Heart left ventricle (tissue), 16 donors: ENCODE data around the gene ITGA3. TPM values are rescaled to one million over a fixed set of nuclear protein-coding genes. Genes with fewer than 3 reads are reported as not detected.

Experiments
- ATAC-seq, 4 donors: fragments of 200-7000 bp; cut with Tn5 transposase; one replicate each; pipeline ENCODE4 v1.9.1; 2020 to 2022; ENCODE audit warnings: moderate library complexity in 4 of 4, mild to moderate bottlenecking in 3 of 4, moderate number of reproducible peaks in 1 of 4
- DNase-seq, 5 donors: peaks; one replicate each; pipeline ENCODE4 v3.0.0-alpha.2; 2020
- H3K27ac ChIP-seq, 12 donors: fragments of 200-600 bp; sonication (generic) in 4 of 12; one replicate each; pipeline versions ENCODE4 v1.5.0 to v1.8.0; 2016 to 2022; ENCODE audit warnings: mild to moderate bottlenecking in 2 of 12
- H3K27me3 ChIP-seq, 9 donors: fragments of 200-600 bp; sonication (generic) in 2 of 9; one replicate each; pipeline versions ENCODE4 v1.5.1 to v1.8.0; 2016 to 2022; ENCODE audit warnings: mild to moderate bottlenecking in 3 of 9
- H3K36me3 ChIP-seq, 9 donors: fragments of 200-600 bp; sonication (generic) in 2 of 9; one replicate each; pipeline versions ENCODE4 v1.5.0 to v1.8.0; 2018 to 2022; ENCODE audit warnings: mild to moderate bottlenecking in 2 of 9
- H3K4me1 ChIP-seq, 12 donors: fragments of 200-600 bp; sonication (generic) in 4 of 12; one replicate each; pipeline versions ENCODE4 v1.5.0 to v1.8.0; 2016 to 2022; ENCODE audit warnings: mild to moderate bottlenecking in 3 of 12
- H3K4me3 ChIP-seq, 12 donors: fragments of 200-600 bp; sonication (generic) in 4 of 12; one replicate each; pipeline versions ENCODE4 v1.5.0 to v1.8.0; 2017 to 2022; ENCODE audit warnings: mild to moderate bottlenecking in 9 of 12, moderate library complexity in 4 of 12
- H3K9me3 ChIP-seq, 12 donors: fragments of 200-600 bp; sonication (generic) in 4 of 12; one replicate each; pipeline versions ENCODE4 v1.5.0 to v1.8.0; 2016 to 2022; ENCODE audit warnings: mild to moderate bottlenecking in 1 of 12
- POLR2A ChIP-seq, 2 donors: fragments of 450-650 bp; IDR thresholded peaks; one replicate each; pipeline ENCODE4 v1.6.1; 2017; ENCODE audit warnings: antibody characterized with exemption in 2 of 2, mild to moderate bottlenecking in 2 of 2, moderate library complexity in 2 of 2
- WGBS, 4 donors: extraction: QIAGEN DNeasy Blood & Tissue Kit in 2 of 4; methylation state at CpG; one replicate each; pipeline versions ENCODE4 v1.1.5 to v1.1.7; 2013 to 2018; 5-methylcytosine and 5-hydroxymethylcytosine counted together
- intact Hi-C, 10 donors: fragments of 100-400 bp; cut with DNase I; formaldehyde crosslinking; loops; one replicate each; pipeline versions ENCODE4 v1.11.1 to v1.14.2; 2022
- long read RNA-seq, 3 donors: library from polyadenylated mRNA; unstranded; transcript quantifications; one replicate each; pipeline ENCODE4 v2.0.0, GENCODE V29; 2020 to 2021
- polyA plus RNA-seq, 2 donors: library from polyadenylated mRNA; stranded (reverse); fragments of 200-250 nt; gene quantifications; one replicate each; pipeline ENCODE4 v1.2.3, GENCODE V29; 2013
- total RNA-seq, 9 donors: library from RNA; depleted of rRNA in 2 of 9; stranded (reverse); fragments of >200 nt in 2 of 9; fragmentation: NEBNext Ultra II Directional in 3 of 9; extraction: Animal tissue kit (Norgen Biotek cat#: 25700) in 3 of 9; gene quantifications; one replicate each; pipeline versions ENCODE4 v1.1.0 to v1.2.4, GENCODE V29; 2016 to 2023
- TF ChIP-seq, protein P1 (sequence below), 12 donors: fragments of 200-600 bp; sonication (generic) in 4 of 12; IDR thresholded peaks; one replicate each; pipeline versions ENCODE4 v1.5.0 to v1.8.0; 2018 to 2022; ENCODE audit warnings: antibody characterized with exemption in 12 of 12, mild to moderate bottlenecking in 5 of 12
- donor health status: ischemic (EF 13 %, LVEDD 7.1; RV severe dilation, severe dysfunction).
- donor health status: healthy with polysubstance abuse.
- donor health status: DM: no; HTN: yes; CAD: no.
- donor health status: DM: no; HTN: no; CAD: no.
- donor health status: ischemic (EF 25% LVEDD 6.9; RV normal size, moderate dysfunction).
- donor health status: ischemic (EF 25% LVEDD 5.7; RV mildly dilated, moderate dysfunction).
- donor health status: healthy.
- donor health status: DM: yes; HTN: yes; CAD: no.
- donor health status: ischemic (EF 35%, LVEDD 5.7; RV mildly dilated, moderate dysfunction).
- donor health status: nonischemic (EF 11% LVEDD 7.7; RV severe dilation, severe dysfunction).
- donor health status: DM: yes; HTN: yes; CAD: no.
- donor health status: PGD.
- donor health status: ischemic (EF 29% LVEDD 5.4; RV normal size, mild dysfunction).
- donor health status: nonischemic (EF 23%, LVEDD 6.1; RV moderate dilation, normal function).

The ITGA3 gene
- total RNA-seq: 10 to 100 TPM; 18.4 to 71.2 (median 23.6) TPM
- polyA plus RNA-seq: 10 to 100 TPM; 16.8 to 72.9 TPM
- long read RNA-seq, donor 1, full-length matches to known transcripts: 7 of 33 reads
- long read RNA-seq, donor 1, partial matches to known transcripts: 10 of 33 reads
- long read RNA-seq, donor 1, other reads (novel, unspliced or antisense): 16 of 33 reads
- long read RNA-seq, donor 2, partial matches to known transcripts: 27 of 32 reads
- long read RNA-seq, donor 2, other reads (novel, unspliced or antisense): 4 of 32 reads
- long read RNA-seq, donor 3, partial matches to known transcripts: 15 of 22 reads
- long read RNA-seq, donor 3, other reads (novel, unspliced or antisense): 5 of 22 reads

DNA sequence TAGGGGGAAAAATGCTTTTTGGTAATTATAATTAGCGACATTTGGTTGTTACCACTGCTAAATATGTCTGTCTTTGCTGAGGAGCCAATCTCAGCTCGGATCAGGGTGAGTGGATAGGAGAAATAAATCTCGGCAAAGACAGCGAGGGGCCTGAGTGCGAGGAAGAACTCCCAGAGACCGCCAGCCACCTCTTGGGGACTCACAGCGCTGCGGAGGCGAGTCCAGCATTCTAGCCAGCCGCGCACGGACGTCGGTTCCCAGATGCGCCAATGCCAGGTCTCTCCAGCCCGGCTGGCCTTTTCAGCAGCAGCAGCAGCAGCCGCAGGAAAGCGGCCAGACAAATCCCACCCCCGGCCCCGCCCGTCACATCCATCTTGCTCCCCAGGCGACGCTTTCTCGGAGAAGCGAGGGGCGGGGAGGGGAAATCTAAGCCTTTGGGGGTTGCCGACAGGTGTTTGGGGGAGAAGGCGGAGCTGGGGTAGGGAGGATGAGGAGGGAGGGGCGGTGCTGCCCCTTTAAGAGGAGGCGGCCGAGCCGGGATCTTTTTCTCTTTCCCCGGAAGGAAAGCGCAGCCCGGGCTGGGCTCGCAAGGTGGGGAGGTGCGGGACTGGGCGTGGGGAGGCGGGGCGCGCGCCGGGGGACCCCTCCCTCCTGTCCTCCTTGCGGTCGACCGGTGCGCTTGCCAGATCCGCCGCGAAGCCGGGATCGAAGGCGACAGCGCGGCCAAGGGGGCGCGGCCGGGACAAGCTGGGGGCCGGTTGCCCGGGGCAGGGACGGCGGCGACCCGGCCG, at the start of gene ITGA3:
Gene ITGA3 (plus strand): TSS at position 685 of the 791 bp plus-strand sequence. CDS start 330 bp downstream, outside the sequence.
- no peaks in the 10 kb centered on the region for H3K36me3 ChIP-seq
- H3K9me3 ChIP-seq: no peaks in the 10 kb centered on the region
- H3K4me1 ChIP-seq: peaks cover 0 to 88% (median 56%) of the 10 kb centered on the region in 12 donors
- WGBS, 4 donors: 0 to 1% (median 1%) methylated on average over 45 to 65 of the region's 65 CpGs
- intact Hi-C loops: loop anchor here in 3 of 10 donors (2.0 to 5.0 kb wide), 2 partner anchors 29 to 37 kb away; no protein-coding TSS in a partner anchor
- peaks cover 0 to 24% (median 0%) of the 10 kb centered on the region in 9 donors for H3K27me3 ChIP-seq
- peak within 1 kb of the TSS; percentile 2 to 97 (median 87) for H3K27ac ChIP-seq
- TF ChIP-seq POLR2A (IDR thresholded peaks at IDR 0.05): no peak
- TF ChIP-seq, protein P1, sequence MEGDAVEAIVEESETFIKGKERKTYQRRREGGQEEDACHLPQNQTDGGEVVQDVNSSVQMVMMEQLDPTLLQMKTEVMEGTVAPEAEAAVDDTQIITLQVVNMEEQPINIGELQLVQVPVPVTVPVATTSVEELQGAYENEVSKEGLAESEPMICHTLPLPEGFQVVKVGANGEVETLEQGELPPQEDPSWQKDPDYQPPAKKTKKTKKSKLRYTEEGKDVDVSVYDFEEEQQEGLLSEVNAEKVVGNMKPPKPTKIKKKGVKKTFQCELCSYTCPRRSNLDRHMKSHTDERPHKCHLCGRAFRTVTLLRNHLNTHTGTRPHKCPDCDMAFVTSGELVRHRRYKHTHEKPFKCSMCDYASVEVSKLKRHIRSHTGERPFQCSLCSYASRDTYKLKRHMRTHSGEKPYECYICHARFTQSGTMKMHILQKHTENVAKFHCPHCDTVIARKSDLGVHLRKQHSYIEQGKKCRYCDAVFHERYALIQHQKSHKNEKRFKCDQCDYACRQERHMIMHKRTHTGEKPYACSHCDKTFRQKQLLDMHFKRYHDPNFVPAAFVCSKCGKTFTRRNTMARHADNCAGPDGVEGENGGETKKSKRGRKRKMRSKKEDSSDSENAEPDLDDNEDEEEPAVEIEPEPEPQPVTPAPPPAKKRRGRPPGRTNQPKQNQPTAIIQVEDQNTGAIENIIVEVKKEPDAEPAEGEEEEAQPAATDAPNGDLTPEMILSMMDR (IDR thresholded peaks at IDR 0.05): no peak
- H3K4me3 ChIP-seq: peak within 1 kb of the TSS; percentile 63 to 97 (median 78)
- peak; percentile 43 to 74 (median 70) for ATAC-seq
- DNase-seq: peak; percentile 79 to 86 (median 84)

DNA sequence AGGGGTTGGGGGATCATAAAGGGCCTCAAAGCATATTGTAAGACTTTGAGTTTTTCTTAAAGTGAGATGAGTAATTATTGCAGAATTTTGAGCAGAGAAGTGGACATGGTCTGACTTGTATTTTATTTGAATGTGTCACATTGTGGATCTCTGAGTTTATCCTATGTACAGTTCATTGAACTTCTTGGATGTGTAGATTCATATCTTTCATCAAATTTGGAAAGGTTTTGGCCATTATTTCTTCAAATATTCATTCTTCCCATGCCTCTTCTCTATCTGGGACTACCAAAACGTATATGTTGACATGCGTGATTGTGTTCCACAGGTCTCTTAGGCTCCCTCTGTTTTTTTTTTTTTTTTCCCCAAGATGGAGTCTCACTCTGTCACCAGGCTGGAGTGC, 46.6 kb upstream of the ITGA3 start:
- Histone ChIP-seq H3K4me3 (no peak overlapping the region), H3K4me1 (no peaks in the 10 kb centered on the region), H3K36me3 (no peaks in the 10 kb centered on the region), H3K27me3 (peaks cover 0 to 34% (median 6%) of the 10 kb centered on the region in 9 donors), H3K27ac (no peak overlapping the region), H3K9me3 (peaks cover 0 to 40% (median 13%) of the 10 kb centered on the region in 12 donors)
- no peak for TF ChIP-seq POLR2A (IDR thresholded peaks at IDR 0.05)
- TF ChIP-seq, protein P1 (IDR thresholded peaks at IDR 0.05): no peak
- WGBS, 4 donors: 80 to 85% (median 81%) methylated on average over 2 of the region's 2 CpGs
- DNase-seq (no peak), ATAC-seq (no peak)
- intact Hi-C loops: no loop called here

DNA sequence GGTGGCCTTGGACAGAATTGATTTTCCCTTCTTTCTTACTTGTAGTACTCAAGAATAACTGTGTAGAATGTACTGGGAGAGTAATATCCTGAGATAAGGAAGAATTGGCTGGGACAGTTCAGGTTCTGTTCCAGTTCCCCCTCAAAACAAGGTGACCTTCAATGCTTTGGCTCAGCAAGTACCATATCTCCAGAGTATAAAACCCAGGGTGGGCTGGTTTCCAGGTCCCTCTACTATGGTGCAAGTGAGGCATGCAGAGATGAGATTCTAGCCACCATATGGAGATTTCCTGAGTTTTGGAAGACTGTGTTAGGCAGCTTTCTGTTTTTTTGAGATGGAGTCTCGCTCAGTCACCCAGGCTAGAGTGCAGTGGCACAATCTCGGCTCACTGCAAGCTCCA, 42.8 kb upstream of the ITGA3 start:
- ATAC-seq (no peak), DNase-seq (no peak)
- no peak overlapping the region for H3K27ac ChIP-seq
- WGBS, 4 donors: 64 to 84% (median 77%) methylated on average over 2 of the region's 2 CpGs
- H3K4me1 ChIP-seq: no peaks in the 10 kb centered on the region
- TF ChIP-seq, protein P1 (IDR thresholded peaks at IDR 0.05): no peak
- no peak for TF ChIP-seq POLR2A (IDR thresholded peaks at IDR 0.05)
- no peak overlapping the region for H3K4me3 ChIP-seq
- peaks cover 0 to 47% (median 13%) of the 10 kb centered on the region in 12 donors for H3K9me3 ChIP-seq
- H3K27me3 ChIP-seq: peaks cover 0 to 9% (median 0%) of the 10 kb centered on the region in 9 donors
- no peaks in the 10 kb centered on the region for H3K36me3 ChIP-seq
- intact Hi-C loops: no loop called here
